ENCODE data around the gene ZKSCAN5.
A peak's percentile ranks its signal among the peaks of the same experiment; 100 is the strongest.

ZKSCAN5 gene

DNA sequence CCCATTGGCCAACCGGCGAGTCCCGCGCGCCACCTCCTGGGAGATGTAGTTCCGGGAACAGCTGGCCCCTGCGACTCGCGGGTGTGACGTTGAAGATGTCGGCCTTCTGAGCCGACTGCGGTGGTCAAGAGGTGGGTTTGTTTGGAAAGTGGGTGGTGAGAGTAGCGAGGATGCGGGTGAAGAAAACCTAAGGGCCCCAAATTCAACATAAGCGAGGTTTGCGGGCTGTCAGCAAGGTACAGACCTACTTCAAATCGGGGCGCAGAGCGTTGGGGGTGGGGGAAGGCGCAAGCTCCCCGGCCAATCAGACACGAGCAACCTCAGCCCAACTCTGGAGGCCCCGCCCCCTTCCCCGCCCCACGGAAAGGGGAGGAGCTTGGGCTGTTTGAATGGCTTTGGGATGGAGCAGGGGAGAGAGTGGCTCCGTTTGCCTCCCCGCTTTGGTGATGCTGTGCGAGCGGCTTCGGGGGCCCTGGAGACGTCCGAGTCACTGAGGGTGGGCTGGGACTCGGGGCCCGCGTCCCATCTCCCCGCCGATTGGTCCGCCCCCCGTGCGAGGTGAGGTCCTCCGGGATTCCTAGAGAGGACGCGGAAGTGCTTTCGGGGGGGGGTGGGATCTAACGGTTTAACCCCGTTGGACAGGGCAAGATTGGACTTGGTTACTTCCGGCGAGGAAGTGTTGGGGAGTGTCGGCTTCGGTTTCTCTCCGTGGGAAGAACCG is at the start of gene ZKSCAN5:
Gene ZKSCAN5 (plus strand): TSS at position 60 of the 721 bp plus-strand sequence. CDS start 1,383 bp downstream, outside the sequence.
- DNase-seq (ENCODE audit: low read depth): peak; percentile 81

GRCh38 chr7:99455874-99456273 is 48.6 kb upstream of the ZKSCAN5 start:
- DNase-seq (ENCODE audit: low read depth): no peak

DNA sequence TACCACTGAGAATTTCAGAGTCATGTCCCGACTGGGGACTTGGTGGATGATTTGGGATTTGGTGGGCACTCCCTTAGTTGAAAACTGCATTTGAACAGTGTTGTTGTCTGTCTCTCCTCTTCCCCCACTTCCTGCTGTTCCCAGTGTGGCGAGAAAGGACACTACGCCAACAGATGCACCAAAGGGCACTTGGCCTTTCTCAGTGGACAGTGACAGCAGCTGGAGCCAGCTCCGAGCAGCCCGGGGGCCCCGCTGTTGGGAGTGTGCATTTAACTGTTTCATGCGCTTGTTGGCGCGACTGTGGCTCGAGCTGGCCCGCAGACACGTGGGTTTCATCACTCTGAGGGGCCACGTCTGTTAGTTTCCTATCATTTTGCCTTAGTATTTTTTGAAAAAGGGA is 48.2 kb upstream of the ZKSCAN5 start:
- DNase-seq (ENCODE audit: low read depth): no peak

DNA sequence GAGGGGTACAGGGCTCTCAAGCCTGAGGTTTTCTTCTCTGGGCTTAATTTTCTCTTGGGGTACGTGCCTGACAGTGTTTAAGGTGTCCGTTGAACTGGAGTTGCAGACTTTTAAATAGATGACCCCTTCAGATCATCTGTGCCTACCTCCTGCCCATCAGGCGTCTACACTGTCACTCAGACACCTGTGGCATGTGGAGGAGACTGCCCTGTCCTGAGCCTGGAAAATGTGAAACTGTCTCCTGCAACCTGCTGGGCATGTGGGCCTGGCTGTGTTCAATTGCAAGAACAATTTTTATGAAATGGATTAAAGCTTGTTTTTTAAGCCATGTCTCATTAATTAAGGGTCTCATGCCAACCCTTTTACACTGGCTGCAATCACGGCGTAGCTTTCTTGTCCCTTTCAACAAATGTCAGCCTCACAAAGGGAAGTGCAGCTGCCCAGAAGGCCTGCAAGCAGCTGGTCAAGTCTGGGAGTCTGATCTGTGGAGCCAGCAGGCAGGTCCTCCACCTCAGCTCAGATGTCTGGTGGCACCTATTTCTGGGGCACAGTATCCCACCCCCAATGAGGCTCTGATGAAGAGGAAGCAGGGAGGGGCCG is 47.3 kb upstream of the ZKSCAN5 start:
- DNase-seq (ENCODE audit: low read depth): no peak

DNA sequence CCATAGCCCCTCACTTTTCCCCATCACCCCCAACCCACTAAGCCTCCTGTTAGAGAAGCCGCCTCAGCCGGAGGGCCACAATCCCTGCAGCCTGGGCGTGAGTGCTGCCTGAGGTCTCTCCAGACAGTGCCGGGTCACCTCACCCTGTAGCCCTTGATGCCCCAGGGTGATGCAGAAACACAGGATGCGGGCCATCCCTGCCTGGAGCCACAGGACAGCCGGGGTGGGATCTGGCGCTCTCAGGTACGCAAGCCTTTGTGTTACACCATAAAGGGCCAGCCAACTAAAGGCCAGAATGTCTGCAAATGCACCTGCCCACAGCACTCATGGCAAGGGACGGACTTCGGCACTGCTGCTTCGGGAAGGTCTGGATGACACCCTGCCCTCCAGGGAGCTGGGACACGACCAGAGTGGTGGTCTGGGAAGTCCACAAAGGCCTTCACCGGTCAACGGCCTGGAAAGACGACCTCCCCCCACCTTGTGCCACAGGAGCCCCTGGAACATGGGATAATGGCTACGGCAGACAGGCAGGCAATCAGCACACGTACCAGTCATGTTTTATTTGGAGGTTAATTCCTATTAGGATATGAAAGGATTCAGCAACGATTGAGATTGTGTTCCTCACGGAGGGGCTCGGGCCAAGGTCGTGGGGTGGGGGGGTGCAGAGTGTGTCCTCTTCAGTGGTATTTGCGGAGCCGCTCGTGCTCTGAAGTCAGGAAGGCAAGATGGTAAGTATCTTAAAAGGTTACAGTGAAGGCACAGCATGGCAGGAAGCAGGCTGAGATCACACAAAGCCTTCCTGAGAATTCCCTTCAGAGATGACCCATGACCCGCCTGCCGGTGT is 46.6 kb upstream of the ZKSCAN5 start:
- DNase-seq (ENCODE audit: low read depth): no peak

DNA sequence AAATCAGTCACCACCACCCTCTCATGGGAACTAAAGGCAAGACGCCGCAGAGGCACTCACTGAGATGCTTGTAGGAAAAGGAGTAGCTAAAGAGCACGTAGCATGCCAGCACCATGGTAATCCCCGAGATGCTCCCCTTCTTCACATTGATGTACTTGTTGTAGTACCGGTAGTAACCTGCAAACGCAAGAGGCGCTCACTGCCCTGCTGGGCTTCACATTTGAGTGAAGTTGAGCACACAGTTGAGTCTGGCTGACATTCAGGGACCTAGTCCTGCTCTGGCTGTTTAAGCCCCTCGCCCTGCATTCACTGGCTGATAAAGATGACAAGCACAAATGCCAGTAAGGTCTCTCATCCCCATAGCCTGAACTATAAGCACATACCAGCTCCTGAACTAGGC is 45.4 kb upstream of the ZKSCAN5 start:
- no peak for DNase-seq (ENCODE audit: low read depth)

DNA sequence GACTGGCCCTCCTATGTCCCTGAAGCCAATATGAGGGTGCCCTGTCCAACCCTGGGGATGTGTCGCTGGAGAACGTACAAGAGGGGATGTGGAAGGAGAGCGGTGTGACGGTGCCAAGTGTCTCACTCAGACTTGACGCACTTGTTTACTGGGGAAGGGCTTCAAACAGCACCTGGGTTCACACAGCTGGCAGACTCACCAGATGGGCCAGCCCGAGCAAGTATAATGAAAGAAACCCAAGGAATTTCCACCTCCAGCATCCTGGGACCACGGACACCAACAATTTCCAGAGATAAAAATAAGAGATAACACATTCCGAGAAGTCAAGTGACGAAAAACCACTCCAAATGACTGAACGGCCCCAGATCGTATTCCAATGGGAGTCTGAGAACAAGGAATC is 43.8 kb upstream of the ZKSCAN5 start:
- DNase-seq (ENCODE audit: low read depth): no peak

- DNase-seq (ENCODE audit: low read depth): no peak
Observed at GRCh38 chr7:99461221-99461620, 43.2 kb upstream of the ZKSCAN5 start.

GRCh38 chr7:99465421-99465768 is 39.1 kb upstream of the ZKSCAN5 start:
- no peak for DNase-seq (ENCODE audit: low read depth)

GRCh38 chr7:99468336-99468918 is 36.0 kb upstream of the ZKSCAN5 start:
- DNase-seq (ENCODE audit: low read depth): no peak

- no peak for DNase-seq (ENCODE audit: low read depth)
Observed at GRCh38 chr7:99469381-99470065, 34.9 kb upstream of the ZKSCAN5 start.

GRCh38 chr7:99472561-99473314 is 31.7 kb upstream of the ZKSCAN5 start, which contains the start of gene ZNF789:
TSS of gene ZNF789 (plus strand) at chr7:99472890. CDS start at chr7:99476457, 3,567 bp downstream.
- DNase-seq (ENCODE audit: low read depth): peak; percentile 68

DNA sequence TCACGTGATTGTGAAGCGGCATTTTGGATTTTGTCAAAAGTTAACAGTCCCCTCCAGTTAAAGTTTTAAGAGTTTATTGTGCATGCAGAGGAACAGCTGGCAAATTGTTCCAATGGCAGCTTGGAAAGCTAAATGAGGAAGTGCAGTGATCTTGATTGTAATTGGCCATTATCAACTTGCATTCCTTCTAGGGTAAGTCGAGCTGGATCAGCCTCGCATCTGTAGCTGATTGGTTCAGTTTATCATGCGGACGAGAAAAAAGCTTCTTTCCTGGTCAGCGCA is 31.2 kb upstream of the ZKSCAN5 start:
- peak; percentile 56 for DNase-seq (ENCODE audit: low read depth)

- no peak for DNase-seq (ENCODE audit: low read depth)
Observed at GRCh38 chr7:99476107-99476506, 28.4 kb upstream of the ZKSCAN5 start.

GRCh38 chr7:99478464-99479440 is 25.7 kb upstream of the ZKSCAN5 start:
- DNase-seq (ENCODE audit: low read depth): no peak

DNA sequence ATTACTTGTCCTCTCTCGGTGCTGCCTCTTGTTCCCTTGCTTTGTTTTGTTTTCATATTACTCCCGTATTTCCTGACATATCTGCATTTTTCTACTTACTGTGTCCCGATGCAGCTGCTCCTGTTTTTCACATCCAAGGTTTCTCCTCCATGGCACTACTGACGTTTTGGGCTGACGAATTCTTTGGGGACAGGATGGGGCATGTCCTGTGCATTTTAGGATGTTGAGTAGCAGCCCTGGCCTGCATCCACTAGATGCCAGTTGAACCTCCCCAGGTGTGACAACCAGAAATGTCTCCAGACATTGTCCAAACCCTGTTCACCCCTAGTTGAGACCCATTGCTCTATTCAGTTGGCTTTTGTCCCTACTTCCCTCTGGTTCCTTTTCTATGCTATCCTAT is 19.4 kb upstream of the ZKSCAN5 start:
- DNase-seq (ENCODE audit: low read depth): no peak

- DNase-seq (ENCODE audit: low read depth): no peak
Observed at GRCh38 chr7:99489235-99489634, 15.2 kb upstream of the ZKSCAN5 start.

DNA sequence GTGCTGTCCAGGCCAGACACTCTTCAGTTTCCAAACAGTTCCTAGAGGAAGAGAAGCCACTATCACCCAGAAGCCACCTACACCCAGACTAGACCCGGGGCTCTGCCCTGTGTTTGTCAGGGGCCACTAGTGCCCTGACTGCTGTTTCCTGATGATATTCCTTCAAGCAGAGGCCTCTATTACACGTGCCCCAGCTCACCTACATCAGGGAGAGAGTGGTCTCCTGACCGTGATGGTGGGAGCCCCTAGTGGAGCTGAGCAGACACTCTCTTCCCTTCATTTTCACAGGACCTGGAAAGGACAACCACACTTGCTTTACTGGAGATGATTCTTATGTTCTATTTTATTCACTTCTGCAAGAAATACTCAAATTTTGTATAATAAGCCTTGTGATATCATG is 13.6 kb upstream of the ZKSCAN5 start:
- DNase-seq (ENCODE audit: low read depth): no peak

DNA sequence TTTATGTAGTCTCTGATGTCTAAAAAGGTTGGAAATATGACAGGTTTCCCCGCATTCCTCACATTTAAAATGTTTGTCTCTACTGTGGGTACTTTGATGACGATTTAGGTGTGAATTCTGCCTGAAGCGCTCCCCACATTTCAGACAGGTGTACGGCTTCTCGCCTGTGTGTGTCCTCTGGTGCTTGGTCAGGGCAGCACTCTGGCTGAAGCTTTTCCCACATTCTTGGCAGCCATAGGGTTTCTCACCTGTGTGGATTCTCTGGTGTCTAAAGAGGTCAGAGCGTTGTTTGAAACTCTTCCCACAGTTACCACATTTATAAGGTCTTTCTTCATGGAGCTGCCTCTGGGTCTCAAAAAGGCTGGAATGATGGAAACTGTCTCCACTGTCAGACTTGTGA is 10.6 kb upstream of the ZKSCAN5 start:
- DNase-seq (ENCODE audit: low read depth): no peak
